GM18505 (cell line): ENCODE measurements around the gene WARS2.

Source experiments
- ATAC-seq: cut with Tn5 transposase; IDR thresholded peaks from one replicate; pipeline ENCODE4 v1.9.1; 2021; ENCODE audit not compliant: unreplicated experiment
- POLR2A ChIP-seq: IDR thresholded peaks from 4 replicates; pipeline ENCODE4 v1.6.1; 2011; ENCODE audit warnings: borderline replicate concordance; ENCODE audit not compliant: insufficient read depth, insufficient read length; ENCODE audit errors: extremely low read depth

Gene WARS2

GRCh38 chr1:118989006-118989815 lies 151.2 kb downstream of the WARS2 start:
- no peak for ATAC-seq

DNA sequence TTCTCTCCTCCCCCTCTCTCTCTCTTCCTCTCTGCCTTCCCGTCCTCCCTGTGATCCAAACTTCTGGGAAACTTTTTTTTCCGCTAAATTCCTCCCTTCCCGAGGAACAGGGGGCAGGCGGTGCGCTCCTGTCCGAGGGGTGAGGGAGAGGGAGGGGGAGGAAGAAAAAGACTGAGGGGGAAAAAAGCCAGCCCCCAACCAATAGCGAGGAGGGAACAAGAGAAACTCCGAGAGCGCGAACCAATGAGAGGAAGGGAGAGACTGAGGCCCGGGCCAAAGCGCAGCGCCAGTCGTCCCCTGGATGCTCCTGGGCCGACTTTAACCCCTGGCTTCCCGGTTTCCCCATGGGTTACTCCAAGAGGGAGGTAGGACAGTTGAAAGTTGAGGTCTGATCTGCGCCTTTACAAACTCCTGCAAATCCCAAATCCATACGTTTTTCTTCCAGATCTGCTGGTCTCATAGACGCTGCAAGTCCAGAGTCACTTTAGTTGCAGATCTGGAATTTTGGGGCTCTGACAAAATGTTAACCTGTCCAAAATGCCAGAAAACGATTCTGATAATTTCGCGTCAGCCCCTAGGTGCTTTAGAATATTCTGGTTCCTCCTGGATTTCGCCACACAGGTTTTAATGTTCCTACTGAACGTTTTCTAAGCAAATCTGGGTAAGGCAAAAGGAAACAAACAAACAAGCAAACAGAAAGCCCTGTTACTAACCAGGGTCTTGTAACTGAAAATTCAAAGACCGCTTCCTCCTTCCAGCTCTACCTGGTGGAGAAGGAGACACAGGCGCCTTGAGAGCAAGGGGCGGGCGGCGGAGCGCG lies 152.1 kb downstream of the WARS2 start, which contains the start of gene TBX15:
Gene TBX15, minus strand, starts transcription at position 158 of the 820 bp plus-strand sequence. CDS start 548 bp downstream, outside the sequence.
- TF ChIP-seq POLR2A: no peak
- ATAC-seq: no peak

More at GRCh38 chr1:118989006-118989815, 151.2 kb downstream of the WARS2 start:
- no peak for TF ChIP-seq POLR2A

- ATAC-seq: no peak
- TF ChIP-seq POLR2A: no peak
Observed at GRCh38 chr1:118987468-118988185, 152.8 kb downstream of the WARS2 start.

GRCh38 chr1:118986555-118987467 lies 153.6 kb downstream of the WARS2 start:
- TF ChIP-seq POLR2A: no peak
- no peak for ATAC-seq

GRCh38 chr1:118985640-118986554 lies 154.6 kb downstream of the WARS2 start:
- no peak for TF ChIP-seq POLR2A
- ATAC-seq: no peak

DNA sequence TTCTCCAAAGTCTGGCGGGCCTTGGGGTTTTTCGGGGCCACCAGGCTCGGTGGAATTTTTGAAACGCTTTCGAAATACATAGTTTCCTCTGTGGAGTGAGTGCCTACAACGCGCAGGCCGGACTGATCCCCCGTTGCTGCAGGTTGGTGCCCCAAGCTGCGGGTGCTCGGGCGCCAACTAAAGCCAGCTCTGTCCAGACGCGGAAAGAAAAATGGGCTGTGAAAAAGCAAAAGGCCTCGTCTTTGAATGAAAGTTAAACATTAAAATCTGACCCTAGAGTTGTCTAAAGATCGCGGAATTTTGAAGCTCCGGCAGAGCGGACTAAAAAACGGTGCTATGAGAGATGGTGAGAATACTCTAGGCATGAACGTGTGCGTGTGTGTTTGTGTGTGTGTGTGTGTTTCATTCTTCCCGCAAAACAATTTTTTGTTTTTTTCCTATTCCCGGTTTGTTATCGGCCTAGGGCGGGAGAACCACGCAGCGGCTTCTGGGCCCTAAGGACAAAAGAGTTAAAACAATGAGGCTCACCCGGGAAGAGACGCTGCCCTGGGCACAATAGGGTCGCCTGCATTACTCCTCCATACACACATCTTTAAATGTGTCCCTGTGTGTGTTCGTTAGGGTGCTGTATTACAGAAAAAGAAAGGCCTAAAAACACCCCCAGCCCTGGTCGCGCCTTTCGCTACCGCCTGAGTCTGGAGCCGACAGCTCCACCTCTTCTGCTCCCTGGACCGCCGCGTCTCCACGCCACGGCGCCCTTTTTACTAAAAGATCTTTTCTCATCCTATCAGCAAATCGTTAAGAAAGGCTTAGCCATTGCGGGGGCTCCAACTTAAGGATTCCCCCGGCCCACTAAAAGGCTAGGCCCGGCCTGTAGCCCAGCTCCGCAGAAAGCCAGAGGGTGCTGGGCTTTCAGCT lies 155.5 kb downstream of the WARS2 start:
- TF ChIP-seq POLR2A: no peak
- ATAC-seq: no peak

DNA sequence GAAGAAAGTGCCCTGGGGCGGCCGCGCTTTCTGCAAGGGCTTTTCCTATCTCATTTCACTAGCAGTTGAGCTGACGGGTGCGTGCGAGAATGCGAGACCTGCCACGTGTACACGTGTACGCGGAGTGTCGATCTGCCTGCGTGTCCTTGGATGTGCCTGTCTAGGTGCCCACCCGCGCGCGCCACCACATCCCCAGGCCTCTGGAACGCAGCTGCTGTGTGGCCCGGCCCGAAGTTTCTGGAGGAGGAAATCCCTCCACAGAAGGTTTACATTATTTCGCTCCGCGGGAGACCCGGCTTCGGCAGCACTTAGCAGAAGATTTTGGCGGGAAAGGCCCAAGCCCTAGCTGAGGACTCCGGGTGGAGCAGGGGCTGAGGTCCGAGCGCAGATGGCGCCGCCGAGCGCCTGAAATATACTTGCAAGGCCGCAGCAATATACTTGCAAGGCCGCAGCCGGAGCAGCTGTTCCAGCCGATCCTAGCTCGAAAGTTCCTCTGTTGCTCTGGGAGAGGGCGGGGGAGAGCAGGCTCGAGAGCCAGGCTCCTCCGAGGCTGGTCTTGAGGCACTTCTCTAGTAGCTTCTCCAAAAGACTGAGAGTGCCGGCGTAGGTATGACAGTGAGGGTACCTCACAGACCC lies 156.2 kb downstream of the WARS2 start:
- no peak for TF ChIP-seq POLR2A
- ATAC-seq: no peak

DNA sequence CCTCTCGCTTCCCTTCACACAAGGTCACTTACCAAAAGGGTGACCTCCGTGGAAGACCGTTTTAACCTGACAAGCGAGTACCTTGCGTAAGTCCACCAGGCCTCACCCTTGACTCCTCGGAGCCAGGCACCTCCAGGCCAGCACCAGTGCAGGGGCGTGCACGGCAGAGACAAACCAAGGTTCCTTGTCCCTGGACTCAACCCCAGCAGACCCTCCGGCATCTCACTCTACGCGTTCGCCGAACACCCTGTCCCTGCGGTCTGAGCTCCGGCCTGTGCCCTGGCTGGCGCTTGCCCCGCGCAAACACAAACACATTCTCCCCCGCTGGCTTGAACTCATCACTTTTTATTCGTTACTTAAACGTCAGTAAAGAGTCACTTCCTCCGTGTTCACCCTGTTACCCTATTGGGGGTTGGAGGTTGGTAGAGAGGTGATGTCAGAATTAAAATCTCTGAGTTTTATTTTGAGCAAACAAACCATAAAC lies 156.9 kb downstream of the WARS2 start:
- no peak for TF ChIP-seq POLR2A
- no peak for ATAC-seq

GRCh38 chr1:118982821-118983557 lies 157.5 kb downstream of the WARS2 start:
- no peak for ATAC-seq

More at GRCh38 chr1:118982821-118983557, 157.5 kb downstream of the WARS2 start:
- no peak for TF ChIP-seq POLR2A
